Dendritic cell treated with granulocyte-macrophage colony-stimulating factor and Interleukin-4, amounts not matched to agents 40 ng/mL and 50 ng/mL, for 4 days (primary cell): ENCODE data around the gene SLC25A52.
"Not testable (repeated sequence)": the region's sequence is repeated elsewhere in the genome, so short reads cannot be mapped to it uniquely, and the experiment has no call there.

Experiments used
- H3K27ac Mint-ChIP-seq: one replicate; pipeline ENCODE4 v1.8.0; 2022; ENCODE audit warnings: mild to moderate bottlenecking, mixed read lengths
- H3K27me3 Mint-ChIP-seq: one replicate; pipeline ENCODE4 v1.8.0; 2022; ENCODE audit warnings: mild to moderate bottlenecking, mixed read lengths
- H3K36me3 Mint-ChIP-seq: one replicate; pipeline ENCODE4 v1.8.0; 2022; ENCODE audit warnings: low read depth, mixed read lengths
- H3K4me1 Mint-ChIP-seq: one replicate; pipeline ENCODE4 v1.8.0; 2022; ENCODE audit warnings: low read depth, mixed read lengths
- H3K4me3 Mint-ChIP-seq: one replicate; pipeline ENCODE4 v1.8.0; 2022; ENCODE audit warnings: mild to moderate bottlenecking, moderate library complexity, mixed read lengths
- H3K9me3 Mint-ChIP-seq: one replicate; pipeline ENCODE4 v1.8.0; 2022; ENCODE audit warnings: mixed read lengths
- intact Hi-C: fragments of 100-400 bp; cut with micrococcal nuclease; formaldehyde crosslinking; loops from one replicate; pipeline ENCODE4 v1.15.0; 2022

The SLC25A52 gene

GRCh38 chr18:31773774-31774476, 13.2 kb upstream of the SLC25A52 start:
- peaks cover 12% of the 10 kb centered on the region for H3K9me3 Mint-ChIP-seq
- H3K4me1 Mint-ChIP-seq, result peaks cover 6% of the 10 kb centered on the region
- H3K4me3 Mint-ChIP-seq, result no peak overlapping the region
- H3K36me3 Mint-ChIP-seq, result no peaks in the 10 kb centered on the region
- H3K27ac Mint-ChIP-seq, result no peak overlapping the region
- intact Hi-C loops, result no loop called here
- no peaks in the 10 kb centered on the region for H3K27me3 Mint-ChIP-seq

GRCh38 chr18:31772699-31773098, 12.0 kb upstream of the SLC25A52 start:
- Mint-ChIP-seq H3K4me3 (no peak overlapping the region), H3K27ac (no peak overlapping the region), H3K36me3 (no peaks in the 10 kb centered on the region), H3K27me3 (no peaks in the 10 kb centered on the region), H3K9me3 (no peaks in the 10 kb centered on the region), H3K4me1 (peaks cover 6% of the 10 kb centered on the region)
- intact Hi-C loops, result no loop called here

GRCh38 chr18:31750273-31750672, 10.4 kb downstream of the SLC25A52 start:
- Mint-ChIP-seq H3K4me1 (no peaks in the 10 kb centered on the region), H3K27me3 (peaks cover 7% of the 10 kb centered on the region), H3K9me3 (no peaks in the 10 kb centered on the region), H3K36me3 (no peaks in the 10 kb centered on the region), H3K4me3 (no peak overlapping the region), H3K27ac (no peak overlapping the region)
- intact Hi-C loops, result no loop called here

DNA sequence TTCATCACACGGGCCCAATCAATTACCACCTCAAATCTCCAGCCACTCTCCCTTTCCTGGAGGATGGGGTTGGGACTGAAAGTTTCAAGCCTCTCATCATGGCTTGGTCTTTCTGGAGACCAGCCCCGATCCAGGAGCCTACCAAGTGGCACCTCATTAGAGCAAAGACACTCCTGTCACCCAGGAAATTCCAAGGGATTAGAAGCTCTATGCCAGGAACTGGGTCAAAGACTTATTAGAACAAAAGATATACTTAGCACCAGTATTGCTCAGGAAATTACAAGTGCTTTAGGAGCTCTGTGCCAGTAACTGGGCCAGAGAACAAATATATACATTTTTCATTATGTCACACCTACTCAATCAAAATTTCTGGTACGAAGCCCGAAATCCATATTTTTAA, 14.3 kb downstream of the SLC25A52 start:
- Mint-ChIP-seq H3K27me3 (peaks cover 7% of the 10 kb centered on the region), H3K27ac (no peak overlapping the region), H3K36me3 (no peaks in the 10 kb centered on the region), H3K4me3 (no peak overlapping the region), H3K4me1 (no peaks in the 10 kb centered on the region), H3K9me3 (no peaks in the 10 kb centered on the region)
- intact Hi-C loops, result no loop called here

DNA sequence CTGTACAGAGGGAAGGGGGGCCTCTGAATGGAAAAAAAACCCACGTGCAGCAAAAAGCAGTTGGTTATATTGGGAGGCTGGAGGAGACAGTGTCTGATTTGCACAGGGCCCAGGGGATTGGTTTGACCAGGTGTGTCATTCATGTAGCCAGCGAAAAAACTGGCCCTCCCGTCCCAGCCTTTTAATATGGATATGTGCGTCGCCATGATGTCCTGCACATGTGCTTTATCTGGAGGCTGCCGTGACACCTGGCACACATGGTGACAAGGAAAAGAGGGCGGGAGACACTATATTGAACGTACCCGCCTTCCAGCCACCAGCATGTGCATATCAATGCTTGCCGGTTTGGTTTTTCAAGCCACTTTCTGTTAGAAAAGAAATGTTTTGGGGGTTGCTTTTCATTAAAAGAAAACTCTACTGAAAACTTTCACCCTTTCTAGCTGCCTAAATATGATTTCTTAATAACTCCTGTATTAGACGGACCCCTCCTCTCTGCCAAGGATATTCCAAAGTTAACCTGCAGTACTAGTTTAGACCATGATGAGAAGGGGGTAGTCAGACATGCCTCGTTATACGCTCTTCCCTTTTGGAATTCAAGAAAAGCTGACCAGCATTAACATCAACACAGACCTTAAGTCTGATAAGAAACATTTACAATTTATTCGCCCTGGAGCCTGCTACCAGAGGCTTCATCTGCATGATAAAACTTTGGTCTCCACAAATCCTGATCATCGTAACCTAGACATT, 16.2 kb downstream of the SLC25A52 start:
- H3K4me1 Mint-ChIP-seq, result no peaks in the 10 kb centered on the region
- H3K9me3 Mint-ChIP-seq, result peaks cover under 1% of the 10 kb centered on the region
- H3K4me3 Mint-ChIP-seq, result no peak overlapping the region
- H3K27ac Mint-ChIP-seq, result no peak overlapping the region
- H3K36me3 Mint-ChIP-seq, result no peaks in the 10 kb centered on the region
- intact Hi-C loops, result no loop called here
- peaks cover 7% of the 10 kb centered on the region for H3K27me3 Mint-ChIP-seq

- H3K4me1 Mint-ChIP-seq, H3K4me3 Mint-ChIP-seq, H3K9me3 Mint-ChIP-seq, H3K27ac Mint-ChIP-seq, H3K36me3 Mint-ChIP-seq, H3K27me3 Mint-ChIP-seq, intact Hi-C loops: not testable (repeated sequence)
Observed at GRCh38 chr18:31743600-31743999, 17.1 kb downstream of the SLC25A52 start.

- Mint-ChIP-seq H3K4me1 (no peaks in the 10 kb centered on the region), H3K27me3 (peaks cover 2% of the 10 kb centered on the region), H3K4me3 (no peak overlapping the region), H3K9me3 (peaks cover 11% of the 10 kb centered on the region), H3K27ac (no peak overlapping the region), H3K36me3 (no peaks in the 10 kb centered on the region)
- intact Hi-C loops, result loop anchor here (1.0 kb wide), 1 partner anchor 78 kb away; no protein-coding TSS in a partner anchor
Observed at GRCh38 chr18:31741097-31741735, 19.5 kb downstream of the SLC25A52 start.

GRCh38 chr18:31740180-31740579, 20.5 kb downstream of the SLC25A52 start:
- intact Hi-C loops, result no loop called here
- Mint-ChIP-seq H3K27ac (no peak overlapping the region), H3K4me3 (no peak overlapping the region), H3K9me3 (peaks cover 11% of the 10 kb centered on the region), H3K4me1 (no peaks in the 10 kb centered on the region), H3K27me3 (peaks cover 2% of the 10 kb centered on the region), H3K36me3 (no peaks in the 10 kb centered on the region)

DNA sequence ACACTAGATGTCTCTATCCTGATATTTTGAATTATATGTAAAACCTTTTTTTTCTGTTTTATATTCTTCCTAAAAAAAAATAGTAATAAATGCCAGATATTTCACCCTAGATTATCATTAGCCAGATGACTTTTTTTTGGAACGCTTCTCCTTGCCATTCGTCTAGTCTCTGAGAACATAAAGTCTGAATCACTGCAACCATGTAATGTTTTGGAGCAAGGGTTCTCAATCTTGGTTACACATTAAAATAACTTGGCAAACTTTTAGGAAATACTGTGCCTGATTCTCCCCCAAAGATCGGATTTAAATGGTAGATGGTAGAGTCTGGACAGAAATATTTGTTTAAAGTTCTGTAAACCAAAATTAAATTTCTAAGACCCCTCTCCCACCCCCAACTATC, 21.0 kb downstream of the SLC25A52 start:
- H3K27me3 Mint-ChIP-seq, result peaks cover 2% of the 10 kb centered on the region
- no peaks in the 10 kb centered on the region for H3K4me1 Mint-ChIP-seq
- H3K9me3 Mint-ChIP-seq, result peaks cover 11% of the 10 kb centered on the region
- no peak overlapping the region for H3K27ac Mint-ChIP-seq
- no peaks in the 10 kb centered on the region for H3K36me3 Mint-ChIP-seq
- intact Hi-C loops, result no loop called here
- no peak overlapping the region for H3K4me3 Mint-ChIP-seq

GRCh38 chr18:31738460-31739407, 21.9 kb downstream of the SLC25A52 start:
- Mint-ChIP-seq H3K9me3 (peaks cover 11% of the 10 kb centered on the region), H3K4me1 (no peaks in the 10 kb centered on the region), H3K36me3 (no peaks in the 10 kb centered on the region), H3K4me3 (no peak overlapping the region), H3K27ac (peak overlapping the region; percentile 22), H3K27me3 (peaks cover 2% of the 10 kb centered on the region)
- intact Hi-C loops, result no loop called here

GRCh38 chr18:31736630-31737029, 24.1 kb downstream of the SLC25A52 start:
- Mint-ChIP-seq H3K4me3 (no peak overlapping the region), H3K4me1 (no peaks in the 10 kb centered on the region), H3K27ac (no peak overlapping the region), H3K9me3 (peaks cover 11% of the 10 kb centered on the region), H3K27me3 (no peaks in the 10 kb centered on the region), H3K36me3 (no peaks in the 10 kb centered on the region)
- intact Hi-C loops, result no loop called here

DNA sequence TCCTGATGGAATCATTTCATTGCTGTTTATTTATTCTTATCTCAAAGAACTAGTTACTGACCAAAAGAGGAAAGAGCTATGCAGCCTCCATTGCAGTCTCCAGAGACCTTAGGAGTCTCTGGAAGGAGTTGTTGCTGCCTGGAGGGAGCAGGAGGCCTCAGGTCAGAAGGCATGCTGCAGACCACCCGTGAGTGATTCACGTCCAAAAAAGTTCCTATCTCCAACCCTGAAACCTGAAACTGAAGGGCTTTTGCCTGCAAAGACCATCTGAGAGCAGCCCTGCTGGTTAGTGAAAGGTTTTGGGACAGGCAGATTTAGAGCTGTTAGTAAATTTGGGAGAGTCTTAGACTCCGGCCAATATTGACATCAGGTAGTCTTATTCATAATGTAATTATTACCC, 29.1 kb downstream of the SLC25A52 start:
- intact Hi-C loops, result no loop called here

GRCh38 chr18:31729196-31729595, 31.5 kb downstream of the SLC25A52 start:
- H3K9me3 Mint-ChIP-seq, H3K4me3 Mint-ChIP-seq, H3K27ac Mint-ChIP-seq, intact Hi-C loops, H3K36me3 Mint-ChIP-seq: not testable (repeated sequence)
- H3K4me1 Mint-ChIP-seq, result peaks cover 11% of the 10 kb centered on the region
- peaks cover 20% of the 10 kb centered on the region for H3K27me3 Mint-ChIP-seq

More for the DNA sequence above, 29.1 kb downstream of the SLC25A52 start:
- Mint-ChIP-seq H3K4me1 (peaks cover 5% of the 10 kb centered on the region), H3K27me3 (peaks cover 7% of the 10 kb centered on the region), H3K36me3 (no peaks in the 10 kb centered on the region), H3K9me3 (no peaks in the 10 kb centered on the region), H3K27ac (no peak overlapping the region), H3K4me3 (no peak overlapping the region)
